ENCODE results near the gene VTCN1.

Gene VTCN1

DNA sequence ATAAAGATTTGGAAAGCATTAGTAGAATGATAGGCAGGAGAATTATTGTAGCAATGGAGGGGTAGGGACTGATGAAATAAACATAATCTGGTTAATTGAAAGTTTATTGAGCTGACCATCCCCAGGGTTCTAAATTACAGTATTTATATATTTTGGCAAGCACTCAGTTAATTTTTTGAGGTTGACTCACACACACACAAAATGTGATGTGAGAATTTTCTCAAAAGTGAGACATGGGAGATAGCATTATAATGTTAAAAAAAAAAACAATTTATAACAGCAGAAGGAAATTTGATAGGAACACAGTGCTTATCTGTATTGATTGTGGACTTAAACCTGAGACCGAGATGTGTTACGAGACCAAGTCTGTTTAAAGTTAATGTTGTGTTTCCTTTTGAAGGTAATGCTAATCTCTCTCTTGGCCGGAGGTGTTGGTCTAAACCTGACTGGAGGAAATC, 113.7 kb downstream of the VTCN1 start:
- Histone ChIP-seq H3K4me3 (ENCODE audit: low read depth, low read length) (no peak overlapping the region), H3K79me2 (no peaks in the 10 kb centered on the region), H3K4me1 (peaks cover 2% of the 10 kb centered on the region), H3K9me3 (ENCODE audit: control insufficient read depth, low read length) (no peaks in the 10 kb centered on the region), H3K27me3 (ENCODE audit: control insufficient read depth, insufficient read depth, low read length) (no peaks in the 10 kb centered on the region), H3K27ac (no peak overlapping the region), H3K4me2 (ENCODE audit: low read length) (no peak overlapping the region), H3K9ac (no peak overlapping the region), H2AFZ (no peak overlapping the region), H3K36me3 (ENCODE audit: control insufficient read depth, insufficient read depth, low read length) (no peaks in the 10 kb centered on the region)
- TF ChIP-seq, protein P1, sequence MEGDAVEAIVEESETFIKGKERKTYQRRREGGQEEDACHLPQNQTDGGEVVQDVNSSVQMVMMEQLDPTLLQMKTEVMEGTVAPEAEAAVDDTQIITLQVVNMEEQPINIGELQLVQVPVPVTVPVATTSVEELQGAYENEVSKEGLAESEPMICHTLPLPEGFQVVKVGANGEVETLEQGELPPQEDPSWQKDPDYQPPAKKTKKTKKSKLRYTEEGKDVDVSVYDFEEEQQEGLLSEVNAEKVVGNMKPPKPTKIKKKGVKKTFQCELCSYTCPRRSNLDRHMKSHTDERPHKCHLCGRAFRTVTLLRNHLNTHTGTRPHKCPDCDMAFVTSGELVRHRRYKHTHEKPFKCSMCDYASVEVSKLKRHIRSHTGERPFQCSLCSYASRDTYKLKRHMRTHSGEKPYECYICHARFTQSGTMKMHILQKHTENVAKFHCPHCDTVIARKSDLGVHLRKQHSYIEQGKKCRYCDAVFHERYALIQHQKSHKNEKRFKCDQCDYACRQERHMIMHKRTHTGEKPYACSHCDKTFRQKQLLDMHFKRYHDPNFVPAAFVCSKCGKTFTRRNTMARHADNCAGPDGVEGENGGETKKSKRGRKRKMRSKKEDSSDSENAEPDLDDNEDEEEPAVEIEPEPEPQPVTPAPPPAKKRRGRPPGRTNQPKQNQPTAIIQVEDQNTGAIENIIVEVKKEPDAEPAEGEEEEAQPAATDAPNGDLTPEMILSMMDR (IDR thresholded peaks at IDR 0.05): no peak

DNA sequence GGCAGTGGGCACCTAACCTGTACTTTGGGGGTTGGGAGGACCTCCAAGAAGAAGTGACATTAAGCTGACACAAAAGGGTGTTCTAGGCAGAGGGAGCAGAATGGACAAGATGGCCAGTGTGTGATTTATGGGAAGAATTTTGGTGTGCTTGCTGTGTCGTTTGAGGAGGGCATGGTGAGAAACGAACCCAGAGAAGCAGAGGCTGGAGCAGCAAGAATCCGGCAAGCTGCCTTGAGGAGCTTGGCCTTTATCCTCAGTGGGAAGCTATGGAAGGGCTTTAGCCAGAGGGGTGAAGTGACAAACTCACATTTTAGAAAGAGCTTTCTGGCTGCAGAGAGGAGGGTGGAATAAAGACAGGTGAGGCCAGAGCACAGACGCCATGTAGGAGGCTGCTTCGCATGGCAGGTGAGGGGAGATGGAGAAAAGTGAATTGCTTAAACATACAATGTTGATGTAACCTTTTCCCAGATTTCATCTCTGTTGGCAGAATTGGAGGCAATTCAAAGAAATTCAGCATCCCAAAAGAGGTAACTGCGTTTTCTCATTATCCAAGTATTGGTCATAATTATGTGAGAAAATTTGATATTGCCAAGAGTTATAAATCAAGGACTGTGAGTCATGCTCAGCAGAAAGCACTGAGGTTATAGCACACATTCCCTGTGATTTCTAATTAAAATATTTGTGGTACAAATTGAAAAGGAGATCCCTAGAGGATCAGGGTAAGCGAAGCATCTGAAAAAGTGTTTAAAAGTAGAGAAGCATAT, 115.7 kb downstream of the VTCN1 start:
- Histone ChIP-seq H3K9ac (no peak overlapping the region), H3K4me3 (ENCODE audit: low read depth, low read length) (no peak overlapping the region), H2AFZ (no peak overlapping the region), H3K27me3 (ENCODE audit: control insufficient read depth, insufficient read depth, low read length) (no peaks in the 10 kb centered on the region), H3K4me2 (ENCODE audit: low read length) (no peak overlapping the region), H3K36me3 (ENCODE audit: control insufficient read depth, insufficient read depth, low read length) (no peaks in the 10 kb centered on the region), H3K4me1 (peaks cover 2% of the 10 kb centered on the region), H3K27ac (no peak overlapping the region), H3K9me3 (ENCODE audit: control insufficient read depth, low read length) (no peaks in the 10 kb centered on the region), H3K79me2 (no peaks in the 10 kb centered on the region)
- TF ChIP-seq, protein P1 (IDR thresholded peaks at IDR 0.05): no peak

DNA sequence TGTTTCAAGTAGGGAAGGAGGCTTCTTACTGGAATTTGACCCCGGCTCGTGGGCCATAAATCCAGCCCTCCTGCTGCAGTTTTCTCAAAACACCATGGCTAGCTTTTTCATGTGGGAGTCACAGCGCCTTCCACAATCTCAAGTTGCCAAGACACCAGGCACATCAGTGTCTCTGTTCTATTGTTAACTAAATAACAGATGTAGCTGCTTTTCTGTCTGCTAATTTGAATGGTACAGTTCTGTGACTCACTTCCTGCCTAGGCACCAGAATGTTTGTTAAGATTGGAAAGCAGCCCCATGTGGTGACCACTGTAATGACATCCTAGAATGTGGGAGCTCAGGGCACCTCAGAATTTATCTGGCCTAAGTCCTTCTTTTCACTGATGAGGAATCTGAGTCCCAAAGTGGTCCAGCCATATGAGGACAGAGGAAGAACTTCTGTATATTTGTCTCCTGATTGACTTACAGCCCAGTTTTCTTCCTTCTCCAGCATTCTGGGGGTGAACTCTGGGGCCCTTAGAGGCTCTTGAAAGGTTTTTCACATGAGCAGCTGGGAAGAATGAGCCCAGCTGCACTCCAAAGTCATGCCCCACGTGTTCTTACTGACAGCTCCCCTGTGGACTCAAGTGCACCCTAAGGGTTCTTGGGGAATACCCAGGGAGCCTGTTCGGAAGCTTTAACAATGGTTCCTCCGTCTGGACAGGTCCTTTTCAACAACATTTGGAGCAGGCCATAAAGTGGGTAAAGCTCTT, 116.7 kb downstream of the VTCN1 start:
- TF ChIP-seq, protein P1 (IDR thresholded peaks at IDR 0.05): no peak
- Histone ChIP-seq H3K27ac (no peak overlapping the region), H3K27me3 (ENCODE audit: control insufficient read depth, insufficient read depth, low read length) (no peaks in the 10 kb centered on the region), H3K36me3 (ENCODE audit: control insufficient read depth, insufficient read depth, low read length) (no peaks in the 10 kb centered on the region), H3K4me2 (ENCODE audit: low read length) (no peak overlapping the region), H3K79me2 (no peaks in the 10 kb centered on the region), H3K4me3 (ENCODE audit: low read depth, low read length) (no peak overlapping the region), H3K4me1 (peaks cover 2% of the 10 kb centered on the region), H3K9me3 (ENCODE audit: control insufficient read depth, low read length) (no peaks in the 10 kb centered on the region), H2AFZ (no peak overlapping the region), H3K9ac (no peak overlapping the region)
